ENCODE results near the gene ITPR3.

Gene ITPR3

DNA sequence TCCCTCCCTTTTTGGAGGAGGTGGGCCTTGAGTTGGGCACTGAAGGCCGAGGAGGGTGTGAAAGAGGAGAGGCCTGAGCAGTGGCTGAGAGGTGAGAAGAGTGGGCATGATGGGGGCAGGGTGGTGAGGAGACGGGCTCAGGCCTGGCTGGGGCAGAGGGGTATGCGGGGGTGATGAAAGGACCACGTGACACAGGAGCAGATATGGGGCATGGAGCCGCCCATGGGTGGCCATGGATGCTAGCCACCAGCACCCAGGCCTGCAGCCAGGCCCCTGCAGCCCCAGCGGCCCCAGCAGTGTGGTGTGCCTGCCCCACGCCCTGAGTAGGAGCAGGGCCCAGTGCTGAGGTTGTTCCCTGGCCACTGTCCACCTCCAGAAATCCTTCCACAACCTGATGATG is 63.9 kb downstream of the ITPR3 start:
- TF ChIP-seq FOXM1 (IDR thresholded peaks at IDR 0.05; ENCODE audit: borderline replicate concordance) (no peak), BHLHE40 (IDR thresholded peaks at IDR 0.05; ENCODE audit: borderline replicate concordance) (no peak), PKNOX1 (IDR thresholded peaks at IDR 0.05) (no peak), ELF4 (IDR thresholded peaks at IDR 0.05) (no peak), LEF1 (IDR thresholded peaks at IDR 0.05; ENCODE audit: borderline replicate concordance) (no peak), ARNT (IDR thresholded peaks at IDR 0.05) (no peak), SP1 (IDR thresholded peaks at IDR 0.05) (no peak), HDGF (IDR thresholded peaks at IDR 0.05; ENCODE audit: borderline replicate concordance) (no peak), ZNF384 (IDR thresholded peaks at IDR 0.05) (no peak), TARDBP (IDR thresholded peaks at IDR 0.05) (no peak), CTBP1 (IDR thresholded peaks at IDR 0.05; ENCODE audit: borderline replicate concordance) (no peak), FOXA1 (IDR thresholded peaks at IDR 0.05) (no peak), SUZ12 (IDR thresholded peaks at IDR 0.05) (no peak)
- no peak for DNase-seq (ENCODE audit: extremely low spot score)
- CTCF ChIA-PET, result no interaction called here
- POLR2A ChIA-PET, result no interaction called here

DNA sequence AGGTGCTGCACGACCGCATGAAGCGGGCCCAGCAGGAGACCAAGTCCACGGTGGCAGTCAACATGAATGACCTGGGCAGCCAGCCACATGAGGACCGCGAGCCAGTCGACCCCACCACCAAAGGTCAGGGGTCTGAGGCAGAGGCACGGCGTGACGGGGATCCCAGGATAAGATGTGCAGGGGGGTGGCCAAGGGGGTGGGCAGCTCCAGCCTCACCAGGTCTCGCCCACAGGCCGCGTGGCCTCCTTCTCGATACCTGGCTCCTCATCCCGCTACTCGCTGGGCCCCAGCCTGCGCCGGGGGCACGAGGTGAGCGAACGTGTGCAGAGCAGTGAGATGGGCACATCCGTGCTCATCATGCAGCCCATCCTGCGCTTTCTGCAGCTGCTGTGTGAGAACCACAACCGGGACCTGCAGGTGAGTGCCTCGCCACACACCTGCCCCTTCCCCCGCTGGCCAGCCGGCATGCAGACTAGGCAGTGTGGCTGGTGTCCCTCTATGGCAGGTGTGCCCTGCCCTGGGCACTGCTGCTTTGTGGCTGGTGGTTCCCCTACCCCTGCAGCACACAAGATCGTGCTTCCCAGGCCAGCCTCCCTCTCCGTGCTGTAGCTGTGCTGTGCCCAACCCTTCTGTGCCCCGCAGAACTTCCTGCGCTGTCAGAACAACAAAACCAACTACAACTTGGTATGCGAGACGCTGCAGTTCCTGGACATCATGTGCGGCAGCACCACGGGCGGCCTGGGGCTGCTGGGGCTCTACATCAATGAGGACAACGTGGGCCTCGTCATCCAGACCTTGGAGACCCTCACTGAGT is 64.5 kb downstream of the ITPR3 start:
- ChIA-PET POLR2A (no interaction called here), CTCF (no interaction called here)
- no peak for TF ChIP-seq TARDBP (IDR thresholded peaks at IDR 0.05)
- DNase-seq (ENCODE audit: extremely low spot score), result no peak

GRCh38 chr6:33686225-33686924 is 65.3 kb downstream of the ITPR3 start:
- POLR2A ChIA-PET, result no interaction called here
- no peak for DNase-seq (ENCODE audit: extremely low spot score)
- no peak for TF ChIP-seq FOXM1 (IDR thresholded peaks at IDR 0.05; ENCODE audit: borderline replicate concordance)
- no peak for TF ChIP-seq CTBP1 (IDR thresholded peaks at IDR 0.05; ENCODE audit: borderline replicate concordance)
- TF ChIP-seq ARNT (IDR thresholded peaks at IDR 0.05), result no peak
- no peak for TF ChIP-seq LEF1 (IDR thresholded peaks at IDR 0.05; ENCODE audit: borderline replicate concordance)
- TF ChIP-seq TARDBP (IDR thresholded peaks at IDR 0.05), result no peak
- TF ChIP-seq ELF4 (IDR thresholded peaks at IDR 0.05), result no peak
- TF ChIP-seq HDGF (IDR thresholded peaks at IDR 0.05; ENCODE audit: borderline replicate concordance), result no peak
- no peak for TF ChIP-seq NFRKB (IDR thresholded peaks at IDR 0.05)
- no peak for TF ChIP-seq BHLHE40 (IDR thresholded peaks at IDR 0.05; ENCODE audit: borderline replicate concordance)
- CTCF ChIA-PET, result interaction anchor here (0.5 kb wide), 1 partner anchor 16 kb away, joined by 4 read pairs; no protein-coding TSS in a partner anchor

DNA sequence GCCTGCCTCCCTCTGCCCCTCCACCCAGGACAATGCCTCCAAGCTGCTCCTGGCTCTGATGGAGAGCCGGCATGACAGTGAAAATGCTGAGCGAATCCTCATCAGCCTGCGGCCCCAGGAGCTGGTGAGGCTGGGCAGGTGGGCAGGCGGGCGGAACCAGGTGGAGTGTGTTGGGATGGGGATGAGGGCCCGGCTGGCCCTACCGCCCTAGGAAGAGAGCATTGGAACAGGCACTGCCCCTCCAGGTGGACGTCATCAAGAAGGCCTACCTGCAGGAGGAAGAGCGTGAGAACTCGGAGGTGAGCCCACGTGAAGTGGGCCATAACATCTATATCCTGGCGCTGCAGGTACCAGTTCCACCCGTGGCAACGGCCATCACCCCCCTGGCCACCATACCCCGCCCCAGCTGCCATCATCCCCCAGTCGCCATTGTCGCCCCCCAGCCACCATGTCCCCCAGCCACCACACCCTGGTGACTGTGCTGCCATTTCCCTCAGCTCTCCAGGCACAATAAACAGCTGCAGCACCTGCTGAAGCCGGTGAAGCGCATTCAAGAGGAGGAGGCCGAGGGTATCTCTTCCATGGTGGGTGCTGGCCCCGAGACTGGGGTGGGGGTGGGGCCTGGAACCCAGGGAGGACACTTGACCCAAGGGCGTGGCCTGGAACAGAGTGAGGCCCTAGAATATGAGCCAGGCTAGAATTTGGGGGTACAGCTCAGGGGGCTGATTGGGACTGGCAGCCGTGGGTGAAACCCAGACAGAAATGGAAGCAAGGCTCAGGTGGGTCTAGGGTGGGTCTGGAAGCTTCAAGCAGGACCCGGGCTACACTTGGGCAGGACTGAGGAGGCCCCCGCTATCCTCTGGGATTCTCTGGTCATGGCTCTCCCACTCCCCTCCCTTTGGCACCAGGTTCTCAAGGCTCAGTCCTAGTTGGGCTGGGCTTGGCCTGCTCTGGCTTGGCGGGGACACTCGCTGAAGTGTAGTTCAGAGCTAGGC is 66.2 kb downstream of the ITPR3 start:
- CTCF ChIA-PET, result no interaction called here
- POLR2A ChIA-PET, result no interaction called here
- TF ChIP-seq L3MBTL2 (conservative IDR thresholded peaks at IDR 0.05) (no peak), PKNOX1 (IDR thresholded peaks at IDR 0.05) (no peak), TARDBP (IDR thresholded peaks at IDR 0.05) (no peak), HDGF (IDR thresholded peaks at IDR 0.05; ENCODE audit: borderline replicate concordance) (no peak), ELF4 (IDR thresholded peaks at IDR 0.05) (no peak), FOXA1 (IDR thresholded peaks at IDR 0.05) (no peak), FOXK2 (IDR thresholded peaks at IDR 0.05) (no peak), ZNF384 (IDR thresholded peaks at IDR 0.05) (no peak), SP1 (IDR thresholded peaks at IDR 0.05) (no peak), CTBP1 (IDR thresholded peaks at IDR 0.05; ENCODE audit: borderline replicate concordance) (no peak), NFRKB (IDR thresholded peaks at IDR 0.05) (no peak), ARNT (IDR thresholded peaks at IDR 0.05) (no peak)
- no peak for DNase-seq (ENCODE audit: extremely low spot score)

- no peak for DNase-seq (ENCODE audit: extremely low spot score)
- ChIA-PET CTCF (no interaction called here), POLR2A (no interaction called here)
- no peak for TF ChIP-seq L3MBTL2 (conservative IDR thresholded peaks at IDR 0.05)
Observed at GRCh38 chr6:33688006-33688405, 66.9 kb downstream of the ITPR3 start.

DNA sequence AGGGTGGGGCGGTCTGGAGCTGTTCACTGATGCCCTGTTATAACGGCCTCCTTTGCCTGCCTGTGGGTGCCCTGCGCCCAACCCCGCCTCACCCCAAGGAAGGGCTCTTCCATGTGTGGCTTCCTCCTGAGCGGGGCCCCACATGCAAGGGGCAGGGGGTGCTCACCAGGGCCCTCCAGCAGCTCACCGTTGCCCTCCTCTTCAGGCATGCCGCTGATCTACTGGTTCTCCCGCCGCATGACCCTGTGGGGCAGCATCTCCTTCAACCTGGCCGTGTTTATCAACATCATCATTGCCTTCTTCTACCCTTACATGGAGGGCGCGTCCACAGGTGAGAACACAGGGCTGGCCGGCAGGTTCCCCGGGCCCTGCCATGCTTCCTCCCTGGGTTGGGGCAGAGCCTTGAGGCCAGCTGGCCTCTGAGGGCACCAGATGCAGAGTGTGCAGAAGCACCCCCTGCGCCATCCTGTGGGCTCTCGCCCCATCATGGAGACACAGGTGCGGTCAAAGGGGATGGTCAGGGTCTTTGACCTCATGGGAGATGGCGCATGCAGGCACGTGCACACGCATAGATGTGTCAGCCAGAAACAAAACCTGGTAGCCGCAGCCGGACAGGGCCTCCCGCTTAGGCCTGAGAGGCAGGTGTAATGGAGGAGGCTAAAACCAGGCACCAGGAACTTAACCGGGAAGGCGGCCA is 67.5 kb downstream of the ITPR3 start:
- TF ChIP-seq TARDBP (IDR thresholded peaks at IDR 0.05), result no peak
- ChIA-PET CTCF (no interaction called here), POLR2A (interaction anchor here (0.6 kb wide), 1 partner anchor 15 kb away, joined by 3 read pairs; no protein-coding TSS in a partner anchor)
- no peak for DNase-seq (ENCODE audit: extremely low spot score)

Measured in HEK293T (cell line).